ENCODE data around the gene EXPH5. TPM values are rescaled to one million over a fixed set of nuclear protein-coding genes. Genes with fewer than 3 reads are reported as not detected.

The EXPH5 gene
- total and polyA plus RNA-seq, 9 donors, result 0.12 to 5.7 (median 2.1) TPM

DNA sequence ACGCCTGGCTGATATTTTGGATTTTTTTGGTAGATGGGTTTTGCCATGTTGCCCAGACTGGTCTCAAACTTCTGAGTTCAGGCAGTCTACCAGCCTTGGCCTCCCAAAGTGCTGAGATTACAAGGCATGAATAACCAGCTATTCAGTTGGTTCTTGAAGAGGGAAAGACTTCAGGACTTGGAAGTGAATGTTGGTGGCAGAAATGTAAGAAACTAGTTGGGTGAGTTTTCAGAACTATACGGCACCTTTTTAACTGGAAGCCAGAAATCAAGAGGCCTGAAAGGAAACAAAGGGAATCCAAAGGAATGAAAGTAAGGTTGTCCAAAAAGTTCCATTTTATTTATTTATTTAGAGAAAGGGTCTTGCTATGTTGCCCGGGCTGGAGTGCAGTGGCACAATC, 98.2 kb downstream of the EXPH5 start:
- H3K27ac ChIP-seq, result no peak overlapping the region
- intact Hi-C loops (cut with DNase I), result no loop called here
- H3K4me3 ChIP-seq, result no peak overlapping the region
- peaks cover 2% of the 10 kb centered on the region for H3K4me1 ChIP-seq (ENCODE audit: insufficient read depth)
- DNase-seq, result no peak
- no peaks in the 10 kb centered on the region for H3K9me3 ChIP-seq
- TF ChIP-seq, protein P1, sequence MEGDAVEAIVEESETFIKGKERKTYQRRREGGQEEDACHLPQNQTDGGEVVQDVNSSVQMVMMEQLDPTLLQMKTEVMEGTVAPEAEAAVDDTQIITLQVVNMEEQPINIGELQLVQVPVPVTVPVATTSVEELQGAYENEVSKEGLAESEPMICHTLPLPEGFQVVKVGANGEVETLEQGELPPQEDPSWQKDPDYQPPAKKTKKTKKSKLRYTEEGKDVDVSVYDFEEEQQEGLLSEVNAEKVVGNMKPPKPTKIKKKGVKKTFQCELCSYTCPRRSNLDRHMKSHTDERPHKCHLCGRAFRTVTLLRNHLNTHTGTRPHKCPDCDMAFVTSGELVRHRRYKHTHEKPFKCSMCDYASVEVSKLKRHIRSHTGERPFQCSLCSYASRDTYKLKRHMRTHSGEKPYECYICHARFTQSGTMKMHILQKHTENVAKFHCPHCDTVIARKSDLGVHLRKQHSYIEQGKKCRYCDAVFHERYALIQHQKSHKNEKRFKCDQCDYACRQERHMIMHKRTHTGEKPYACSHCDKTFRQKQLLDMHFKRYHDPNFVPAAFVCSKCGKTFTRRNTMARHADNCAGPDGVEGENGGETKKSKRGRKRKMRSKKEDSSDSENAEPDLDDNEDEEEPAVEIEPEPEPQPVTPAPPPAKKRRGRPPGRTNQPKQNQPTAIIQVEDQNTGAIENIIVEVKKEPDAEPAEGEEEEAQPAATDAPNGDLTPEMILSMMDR (IDR thresholded peaks at IDR 0.05), result no peak
- TF ChIP-seq POLR2A (IDR thresholded peaks at IDR 0.05) (no peak), EP300 (IDR thresholded peaks at IDR 0.05) (no peak)
- H3K27me3 ChIP-seq, result no peaks in the 10 kb centered on the region
- H3K36me3 ChIP-seq, result no peaks in the 10 kb centered on the region
- WGBS, 3 donors, result 97% methylated on average over 3 of the region's 3 CpGs

DNA sequence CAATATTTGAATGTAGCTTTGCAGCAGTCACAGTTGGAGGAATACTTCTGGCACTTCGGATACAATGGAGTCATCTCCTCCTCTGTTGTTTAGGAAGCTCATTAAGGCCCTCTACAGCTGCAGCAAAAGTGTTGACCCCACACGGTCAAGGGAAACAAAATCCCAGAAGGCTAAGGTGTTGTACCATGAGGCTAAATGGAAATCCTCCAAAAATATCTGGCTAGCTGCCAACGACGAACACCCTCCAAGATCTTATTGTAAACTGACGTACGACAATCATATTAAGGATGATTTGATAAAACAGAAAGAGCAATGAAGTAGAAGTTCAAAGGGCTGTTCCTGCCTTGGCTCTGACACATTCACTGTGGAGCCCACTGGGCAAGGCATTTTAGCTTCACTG, 99.4 kb downstream of the EXPH5 start:
- intact Hi-C loops (cut with DNase I), result no loop called here
- Histone ChIP-seq H3K36me3 (no peaks in the 10 kb centered on the region), H3K4me1 (ENCODE audit: insufficient read depth) (peaks cover 2% of the 10 kb centered on the region), H3K27me3 (no peaks in the 10 kb centered on the region), H3K27ac (no peak overlapping the region), H3K9me3 (no peaks in the 10 kb centered on the region), H3K4me3 (no peak overlapping the region)
- TF ChIP-seq, protein P1 (IDR thresholded peaks at IDR 0.05), result no peak
- TF ChIP-seq EP300 (IDR thresholded peaks at IDR 0.05), result no peak
- no peak for TF ChIP-seq POLR2A (IDR thresholded peaks at IDR 0.05)
- no peak for DNase-seq
- WGBS, 3 donors, result 51 to 64% (median 51%) methylated on average over 6 of the region's 6 CpGs

DNA sequence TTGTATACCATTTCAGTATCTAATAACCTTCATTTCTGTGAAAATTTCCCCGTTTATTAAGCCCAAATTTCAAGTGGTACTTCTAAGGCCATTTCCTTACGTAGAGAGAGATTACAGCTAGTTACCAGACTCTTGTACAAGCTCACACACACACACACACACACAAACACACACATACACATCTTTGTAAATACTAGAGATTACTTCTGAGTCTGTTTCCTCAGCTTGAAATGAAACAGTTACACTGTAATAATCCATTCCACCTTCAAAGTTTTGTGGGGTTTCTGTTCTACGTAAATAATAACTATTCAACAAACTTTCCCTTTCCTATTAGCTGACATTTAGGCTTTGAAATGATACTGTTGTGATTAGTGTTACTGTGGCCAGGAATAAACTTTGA, 101.6 kb downstream of the EXPH5 start:
- H3K27me3 ChIP-seq, result no peaks in the 10 kb centered on the region
- H3K4me1 ChIP-seq (ENCODE audit: insufficient read depth), result peaks cover 2% of the 10 kb centered on the region
- TF ChIP-seq POLR2A (IDR thresholded peaks at IDR 0.05), result no peak
- TF ChIP-seq, protein P1 (IDR thresholded peaks at IDR 0.05), result no peak
- no peak for TF ChIP-seq EP300 (IDR thresholded peaks at IDR 0.05)
- intact Hi-C loops (cut with DNase I), result no loop called here
- no peak overlapping the region for H3K4me3 ChIP-seq
- WGBS, 3 donors, result 91 to 95% (median 94%) methylated on average over 3 of the region's 3 CpGs
- DNase-seq, result no peak
- no peaks in the 10 kb centered on the region for H3K36me3 ChIP-seq
- H3K9me3 ChIP-seq, result no peaks in the 10 kb centered on the region
- H3K27ac ChIP-seq, result no peak overlapping the region

DNA sequence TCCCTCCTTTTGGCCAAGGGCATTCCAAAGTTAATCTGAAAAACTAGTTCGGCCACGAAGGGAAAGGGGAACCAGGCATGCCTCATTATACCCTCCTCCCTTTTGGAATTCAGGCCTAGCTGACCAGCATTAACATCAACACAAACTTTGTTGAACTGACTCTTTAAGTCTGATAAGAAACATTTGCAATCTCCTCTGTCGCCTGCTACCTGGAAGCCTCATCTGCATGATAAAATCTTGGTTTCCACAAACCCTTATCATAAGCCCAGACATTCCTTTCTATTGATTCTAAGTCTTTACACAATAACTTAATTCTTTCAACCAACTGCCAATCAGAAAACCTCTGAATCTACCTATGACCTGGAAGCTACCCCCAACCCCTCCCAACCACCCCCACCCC, 106.7 kb downstream of the EXPH5 start:
- Histone ChIP-seq H3K4me3 (no peak overlapping the region), H3K9me3 (no peaks in the 10 kb centered on the region), H3K27me3 (no peaks in the 10 kb centered on the region), H3K4me1 (ENCODE audit: insufficient read depth) (no peaks in the 10 kb centered on the region), H3K27ac (no peak overlapping the region), H3K36me3 (no peaks in the 10 kb centered on the region)
- DNase-seq, result no peak
- intact Hi-C loops (cut with DNase I), result no loop called here
- TF ChIP-seq, protein P1 (IDR thresholded peaks at IDR 0.05), result no peak
- TF ChIP-seq POLR2A (IDR thresholded peaks at IDR 0.05) (no peak), EP300 (IDR thresholded peaks at IDR 0.05) (no peak)
- WGBS, 3 donors, result 92 to 96% (median 93%) methylated on average over 3 of the region's 3 CpGs

DNA sequence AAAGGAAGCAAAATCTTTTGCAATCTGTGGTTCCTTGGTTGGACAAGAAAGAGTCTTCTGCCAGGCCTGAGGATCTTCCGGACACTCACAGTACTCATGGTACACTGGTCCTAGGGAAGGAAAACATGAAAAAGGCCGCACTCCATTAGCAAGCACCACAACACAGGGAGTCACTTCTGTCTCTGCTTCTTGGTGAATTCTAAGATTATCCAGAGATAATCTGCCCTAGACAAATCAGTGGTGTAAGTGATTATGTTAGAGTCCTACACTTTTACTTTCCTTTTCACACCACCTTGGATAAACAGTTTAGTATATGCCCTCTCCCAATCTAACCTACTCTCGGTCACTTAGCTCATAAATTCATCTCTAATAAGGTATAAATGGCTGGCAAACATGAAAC, 107.2 kb downstream of the EXPH5 start:
- 97% methylated on average over 3 of the region's 3 CpGs for WGBS, 3 donors
- Histone ChIP-seq H3K36me3 (no peaks in the 10 kb centered on the region), H3K4me3 (no peak overlapping the region), H3K4me1 (ENCODE audit: insufficient read depth) (no peaks in the 10 kb centered on the region), H3K27me3 (no peaks in the 10 kb centered on the region), H3K27ac (no peak overlapping the region), H3K9me3 (no peaks in the 10 kb centered on the region)
- no peak for DNase-seq
- intact Hi-C loops (cut with DNase I), result no loop called here
- TF ChIP-seq EP300 (IDR thresholded peaks at IDR 0.05), result no peak
- TF ChIP-seq POLR2A (IDR thresholded peaks at IDR 0.05), result no peak
- TF ChIP-seq, protein P1 (IDR thresholded peaks at IDR 0.05), result no peak
